CD4-positive, alpha-beta T cell treated with Interleukin-4 for 4 hours (primary cell): ENCODE measurements around the gene TBC1D8.

Experiments used
- DNase-seq: peaks from one replicate; pipeline ENCODE4 v3.0.0-alpha.2; 2020

TBC1D8 gene

GRCh38 chr2:101111917-101112771 lies 39.0 kb downstream of the TBC1D8 start:
- DNase-seq, result no peak

DNA sequence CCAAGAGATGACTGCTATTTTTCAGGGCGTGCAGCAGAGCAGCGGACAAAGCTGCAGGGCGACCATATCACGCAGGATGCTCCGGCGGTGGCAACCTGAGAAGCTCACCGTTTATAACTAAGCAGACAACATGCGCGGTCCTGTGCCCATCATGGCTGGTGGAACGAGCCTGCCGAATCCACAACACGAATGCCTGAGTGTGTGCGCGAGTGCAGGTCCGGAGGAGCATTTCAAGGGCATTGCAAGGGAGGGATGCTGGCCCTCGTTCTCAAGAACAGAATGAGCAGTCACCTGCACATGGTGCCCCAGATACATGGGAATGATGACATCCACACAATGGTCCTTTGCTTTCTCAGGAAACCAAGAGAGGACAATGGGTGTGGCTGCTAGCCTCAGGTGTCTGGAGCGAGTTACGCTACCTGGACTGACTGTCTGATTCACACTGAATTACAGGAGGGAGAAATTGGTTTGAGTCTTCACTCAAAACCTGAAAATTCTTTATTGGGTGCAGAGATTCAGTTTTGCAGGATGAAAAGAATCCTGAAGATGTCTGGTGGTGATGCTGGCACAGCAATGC lies 39.8 kb downstream of the TBC1D8 start:
- no peak for DNase-seq

GRCh38 chr2:101109451-101110118 lies 41.6 kb downstream of the TBC1D8 start:
- DNase-seq, result no peak

GRCh38 chr2:101108357-101108756 lies 42.8 kb downstream of the TBC1D8 start:
- no peak for DNase-seq

GRCh38 chr2:101107241-101107640 lies 43.9 kb downstream of the TBC1D8 start:
- DNase-seq, result no peak

DNA sequence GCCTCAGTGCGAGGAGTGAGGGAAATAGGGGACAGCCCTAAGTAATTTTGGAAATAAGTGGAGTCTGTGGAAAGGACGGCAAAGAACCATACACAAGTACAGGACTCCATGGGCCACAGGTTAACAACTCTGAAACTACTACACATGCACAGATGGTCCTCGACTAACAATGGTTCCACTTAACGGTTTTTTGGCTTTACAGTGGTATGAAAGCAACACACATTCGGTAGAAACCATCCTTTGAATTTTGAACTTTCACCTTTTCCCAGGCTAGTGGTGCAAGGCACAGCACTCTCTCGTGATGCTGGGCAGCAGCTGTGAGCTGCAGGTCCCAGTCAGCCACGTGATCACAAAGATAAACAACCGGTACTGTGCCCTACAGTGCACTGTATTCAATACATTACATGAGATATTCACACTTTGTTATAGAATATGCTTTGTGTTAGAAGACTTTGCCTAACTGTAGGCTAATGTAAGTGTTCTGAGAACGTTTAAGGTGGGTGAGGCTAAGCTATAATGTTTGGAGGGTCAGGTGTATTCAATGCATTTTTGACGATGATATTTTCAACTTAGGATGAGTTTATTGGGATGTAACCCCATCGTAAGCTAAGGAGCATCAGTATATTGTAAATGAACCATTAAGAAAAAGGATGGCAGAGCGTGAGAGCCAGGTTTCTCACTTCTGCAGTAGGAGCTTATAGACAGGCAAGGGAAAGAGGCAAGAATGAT lies 44.6 kb downstream of the TBC1D8 start:
- DNase-seq, result no peak

GRCh38 chr2:101105654-101106053 lies 45.5 kb downstream of the TBC1D8 start:
- no peak for DNase-seq

DNA sequence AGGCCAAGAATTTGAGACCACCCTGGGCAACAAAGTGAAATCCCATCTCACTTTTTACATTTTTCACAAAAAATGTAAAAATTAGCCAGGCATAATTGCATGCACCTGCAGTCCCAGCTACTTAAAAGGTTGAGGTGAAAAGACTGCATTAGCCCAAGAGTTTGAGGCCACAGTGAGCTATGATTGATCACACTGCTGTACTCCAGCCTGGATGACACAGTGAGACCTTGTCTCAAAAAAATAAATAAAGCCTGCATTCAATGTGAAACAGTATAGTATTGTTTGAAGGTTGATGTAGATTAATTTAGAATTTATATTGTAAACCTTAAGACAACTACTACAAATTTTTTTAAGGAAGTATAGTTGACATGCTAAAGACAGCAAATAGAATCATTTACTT lies 53.5 kb downstream of the TBC1D8 start:
- no peak for DNase-seq

DNA sequence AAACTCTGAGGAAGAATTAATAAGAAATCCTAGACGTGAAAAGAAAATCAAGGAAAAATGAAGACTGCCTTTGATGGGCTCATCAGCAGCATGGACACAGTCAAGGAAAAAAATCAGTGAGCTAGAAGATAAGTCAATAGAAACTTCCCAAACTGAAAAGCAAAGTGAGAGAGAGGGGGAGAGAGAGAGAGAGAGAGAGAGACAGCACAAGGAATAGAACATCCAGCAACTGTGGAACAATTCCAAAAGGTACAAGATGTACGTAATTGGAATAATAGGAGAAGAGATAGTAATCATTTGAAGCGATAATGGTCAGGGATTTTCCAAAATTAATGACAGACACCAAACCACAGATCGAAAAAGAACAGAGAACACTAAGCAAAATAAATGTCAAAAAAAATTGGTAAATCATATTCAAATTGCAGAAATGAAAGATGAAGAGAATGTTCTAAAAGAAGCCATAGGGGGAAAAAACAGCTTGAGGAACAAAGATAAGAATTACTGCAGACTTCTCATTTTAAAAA lies 54.5 kb downstream of the TBC1D8 start:
- DNase-seq, result no peak

DNA sequence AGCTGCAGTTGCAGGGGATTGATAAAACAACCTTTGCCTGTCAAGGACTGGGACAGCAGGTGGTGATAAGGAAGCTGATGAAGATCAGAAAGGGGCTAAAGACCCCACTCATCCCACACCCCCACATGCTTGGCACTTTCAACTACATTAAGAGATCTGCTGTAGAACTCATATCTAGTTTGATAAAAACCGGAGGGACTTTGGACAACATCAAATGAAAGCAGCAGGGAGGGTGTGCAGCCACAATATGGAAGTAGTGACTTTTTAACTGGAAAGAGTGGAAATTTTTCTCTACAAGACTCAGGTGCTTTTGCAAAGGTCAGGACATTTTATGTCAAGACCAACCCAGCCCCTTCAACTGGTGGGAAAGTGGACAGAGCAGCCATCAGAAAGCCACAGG lies 56.8 kb downstream of the TBC1D8 start:
- no peak for DNase-seq

GRCh38 chr2:101089942-101090799 lies 61.0 kb downstream of the TBC1D8 start:
- no peak for DNase-seq

DNA sequence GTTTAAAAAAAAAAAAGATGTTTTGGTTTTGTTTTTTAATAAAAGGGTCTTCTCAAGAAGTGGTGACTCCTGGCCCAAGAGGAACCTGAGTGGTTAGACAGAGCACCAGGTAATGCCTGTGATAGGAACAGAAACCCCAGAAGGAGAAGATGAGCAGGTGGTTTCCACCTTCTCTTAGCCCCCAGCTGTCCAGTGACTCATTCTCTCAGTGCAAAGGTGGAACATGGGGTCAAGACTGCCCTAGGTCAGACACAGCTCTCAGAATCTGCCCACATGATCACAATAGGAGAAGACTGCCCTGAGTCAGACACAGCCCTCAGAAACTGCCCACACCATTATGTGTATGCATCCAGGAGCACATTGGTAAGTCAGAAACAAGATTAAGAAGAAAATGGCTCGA lies 61.8 kb downstream of the TBC1D8 start:
- peak; percentile 14 for DNase-seq

- DNase-seq, result no peak
Measured at GRCh38 chr2:101087638-101088037, 63.5 kb downstream of the TBC1D8 start.

GRCh38 chr2:101083613-101084012 lies 67.6 kb downstream of the TBC1D8 start:
- no peak for DNase-seq

GRCh38 chr2:101082998-101083397 lies 68.2 kb downstream of the TBC1D8 start:
- no peak for DNase-seq

DNA sequence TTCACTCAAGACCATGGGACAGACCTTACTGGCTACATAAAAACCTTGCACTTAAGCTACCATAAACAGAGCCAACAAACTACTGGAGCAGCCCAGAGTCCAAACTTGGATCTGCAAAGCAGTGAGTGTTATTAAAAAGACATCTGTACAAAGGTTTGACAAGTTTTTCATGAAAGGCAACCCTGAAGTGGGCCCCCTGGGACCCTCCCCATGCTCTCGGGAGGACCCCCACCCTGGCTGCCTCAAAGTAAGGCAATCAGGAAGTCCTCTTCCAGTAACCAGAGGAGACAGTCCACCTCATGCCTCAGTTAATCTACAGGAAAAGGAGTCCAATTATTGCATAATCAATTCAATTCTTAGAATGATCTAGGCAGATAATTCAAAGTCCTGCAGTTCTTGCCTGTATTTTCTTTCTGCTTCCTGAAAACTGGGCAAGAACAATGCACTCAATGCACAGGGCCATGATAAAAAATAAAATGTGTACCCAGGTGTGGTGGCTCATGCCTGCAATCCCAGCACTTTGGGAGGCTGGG lies 69.7 kb downstream of the TBC1D8 start:
- DNase-seq, result no peak

GRCh38 chr2:101080211-101081068 lies 70.7 kb downstream of the TBC1D8 start:
- DNase-seq, result no peak

DNA sequence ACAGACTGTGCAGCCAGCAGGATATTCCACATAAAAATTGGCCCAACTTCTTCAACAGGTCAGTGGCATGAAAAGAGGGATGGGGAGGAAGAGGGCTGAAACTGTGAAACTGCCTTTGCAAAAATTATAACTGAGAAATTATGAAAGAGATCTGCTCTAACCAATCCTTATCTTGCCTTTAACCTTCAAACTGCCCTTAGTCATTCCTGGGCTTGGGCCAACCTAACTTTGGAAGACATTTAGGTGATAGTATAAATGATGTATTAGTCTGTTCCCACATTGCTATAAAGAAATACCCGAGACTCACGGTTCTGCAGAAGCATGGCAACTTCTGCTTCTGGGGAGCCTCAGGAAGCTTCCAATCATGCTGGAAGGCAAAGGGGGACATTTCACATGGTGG lies 74.6 kb downstream of the TBC1D8 start:
- DNase-seq, result no peak

- DNase-seq, result no peak
Measured at GRCh38 chr2:101064868-101065549, 86.2 kb downstream of the TBC1D8 start.

- DNase-seq, result no peak
Measured at GRCh38 chr2:101064505-101064867, 86.7 kb downstream of the TBC1D8 start.
